A673 (cell line): ENCODE data around the gene PBXIP1.

Source experiments
- CTCF ChIP-seq: fragments of 300-800, 200-600 bp; sonication (generic); conservative IDR thresholded peaks from 2 replicates; pipeline ENCODE4 v1.5.1; 2017; ENCODE audit warnings: low read depth, mild to moderate bottlenecking, antibody characterized with exemption, low read length, moderate library complexity, mixed read lengths
- EZH2 ChIP-seq: fragments of 200-600 bp; sonication (generic); IDR thresholded peaks from 2 replicates; pipeline ENCODE4 v1.6.1; 2017; ENCODE audit warnings: borderline replicate concordance, low read depth, mild to moderate bottlenecking, mixed read lengths, antibody characterized with exemption, low read length; ENCODE audit not compliant: poor library complexity, severe bottlenecking

GRCh38 chr1:154901591-154901990 is 54.3 kb downstream of the PBXIP1 start:
- TF ChIP-seq CTCF, result no peak
- no peak for TF ChIP-seq EZH2
